ENCODE results near the gene GARNL3.

- TF ChIP-seq CTCF (IDR thresholded peaks at IDR 0.05; ENCODE audit: extremely low read depth in 1 of 2, insufficient read depth in 1 of 2, low read depth in 1 of 2, low read length in 2 of 2) (no peak), EZH2 (IDR thresholded peaks at IDR 0.05; ENCODE audit: borderline replicate concordance, low read depth, low read length, severe bottlenecking) (no peak), MYC (IDR thresholded peaks at IDR 0.05; ENCODE audit: low read depth, low read length) (no peak), POLR2A (IDR thresholded peaks at IDR 0.05; ENCODE audit: low read depth, low read length) (no peak), MAX (IDR thresholded peaks at IDR 0.05; ENCODE audit: insufficient read depth, insufficient read length) (no peak), POLR2AphosphoS5 (IDR thresholded peaks at IDR 0.05; ENCODE audit: insufficient read depth, low read depth, low read length) (no peak), GATA2 (IDR thresholded peaks at IDR 0.05; ENCODE audit: insufficient read depth, insufficient read length, low read depth, low read length) (no peak), FOS (IDR thresholded peaks at IDR 0.05; ENCODE audit: borderline replicate concordance, insufficient read depth, low read length) (no peak)
Measured at GRCh38 chr9:127392976-127393375, 128.4 kb downstream of the GARNL3 start.
